AG08396 (cell line): ENCODE data around the gene SLITRK5.

Source experiments
- DNase-seq: peaks from one replicate; pipeline ENCODE4 v3.0.0; 2012; ENCODE audit warnings: low spot score, mixed read lengths

Gene SLITRK5, protein sequence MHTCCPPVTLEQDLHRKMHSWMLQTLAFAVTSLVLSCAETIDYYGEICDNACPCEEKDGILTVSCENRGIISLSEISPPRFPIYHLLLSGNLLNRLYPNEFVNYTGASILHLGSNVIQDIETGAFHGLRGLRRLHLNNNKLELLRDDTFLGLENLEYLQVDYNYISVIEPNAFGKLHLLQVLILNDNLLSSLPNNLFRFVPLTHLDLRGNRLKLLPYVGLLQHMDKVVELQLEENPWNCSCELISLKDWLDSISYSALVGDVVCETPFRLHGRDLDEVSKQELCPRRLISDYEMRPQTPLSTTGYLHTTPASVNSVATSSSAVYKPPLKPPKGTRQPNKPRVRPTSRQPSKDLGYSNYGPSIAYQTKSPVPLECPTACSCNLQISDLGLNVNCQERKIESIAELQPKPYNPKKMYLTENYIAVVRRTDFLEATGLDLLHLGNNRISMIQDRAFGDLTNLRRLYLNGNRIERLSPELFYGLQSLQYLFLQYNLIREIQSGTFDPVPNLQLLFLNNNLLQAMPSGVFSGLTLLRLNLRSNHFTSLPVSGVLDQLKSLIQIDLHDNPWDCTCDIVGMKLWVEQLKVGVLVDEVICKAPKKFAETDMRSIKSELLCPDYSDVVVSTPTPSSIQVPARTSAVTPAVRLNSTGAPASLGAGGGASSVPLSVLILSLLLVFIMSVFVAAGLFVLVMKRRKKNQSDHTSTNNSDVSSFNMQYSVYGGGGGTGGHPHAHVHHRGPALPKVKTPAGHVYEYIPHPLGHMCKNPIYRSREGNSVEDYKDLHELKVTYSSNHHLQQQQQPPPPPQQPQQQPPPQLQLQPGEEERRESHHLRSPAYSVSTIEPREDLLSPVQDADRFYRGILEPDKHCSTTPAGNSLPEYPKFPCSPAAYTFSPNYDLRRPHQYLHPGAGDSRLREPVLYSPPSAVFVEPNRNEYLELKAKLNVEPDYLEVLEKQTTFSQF

DNA sequence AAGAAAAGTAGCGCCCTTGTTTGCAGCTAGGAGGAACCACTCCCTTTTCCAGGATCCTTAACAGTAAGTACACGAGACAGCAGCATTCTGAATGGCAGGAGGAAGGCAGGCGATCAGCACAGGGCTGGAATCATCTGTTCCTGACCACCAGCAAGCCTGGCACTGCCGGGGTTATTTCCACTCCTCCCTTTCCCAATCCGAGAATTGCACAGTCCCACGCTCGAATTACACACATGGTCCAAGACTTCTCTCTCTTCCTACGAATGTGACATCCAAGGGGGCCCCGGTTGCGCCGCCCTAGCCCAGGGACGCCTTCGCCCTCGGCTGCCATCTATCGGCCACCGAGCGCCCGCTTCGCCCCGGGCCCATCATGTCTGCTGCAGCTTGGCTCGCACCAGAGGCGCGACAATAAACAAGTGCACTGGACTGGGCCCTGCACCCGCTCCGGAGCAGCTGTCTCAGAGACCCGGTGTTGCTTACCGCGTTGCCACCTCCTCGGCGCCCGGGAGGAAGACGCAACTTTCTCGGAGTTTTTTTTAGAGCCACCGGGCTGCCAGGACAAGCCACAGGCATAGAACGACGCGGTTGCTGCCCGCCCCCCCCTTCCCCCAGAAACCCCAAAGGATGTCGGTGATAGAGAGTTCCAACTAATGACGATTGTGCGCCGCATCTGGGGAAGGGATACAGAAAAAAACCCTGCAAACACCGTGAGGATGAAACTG, at the start of gene SLITRK5:
TSS of gene SLITRK5 (plus strand) at position 341 of the 722 bp plus-strand sequence. CDS start 4,018 bp downstream, outside the sequence.
- peak; percentile 79 for DNase-seq

DNA sequence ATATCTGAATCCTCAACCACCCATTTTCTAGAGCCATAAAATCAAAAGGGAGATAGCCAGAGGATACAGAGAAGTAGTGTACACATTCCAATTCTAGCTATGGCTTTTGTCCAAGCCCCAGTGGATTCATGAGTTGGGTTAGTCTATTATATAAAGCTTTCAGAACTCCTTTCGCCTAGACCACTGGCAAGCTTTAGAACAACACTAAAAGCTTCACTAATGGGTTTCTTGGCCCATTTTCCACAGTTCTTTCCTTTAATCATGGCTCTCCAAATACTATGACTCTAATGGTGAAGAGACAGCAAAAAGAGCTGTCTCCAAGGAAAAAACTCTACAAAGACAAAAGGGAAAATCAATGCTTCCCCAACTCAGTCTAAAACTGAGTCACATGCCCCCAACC, 48.2 kb upstream of the SLITRK5 start:
- DNase-seq = no peak

DNA sequence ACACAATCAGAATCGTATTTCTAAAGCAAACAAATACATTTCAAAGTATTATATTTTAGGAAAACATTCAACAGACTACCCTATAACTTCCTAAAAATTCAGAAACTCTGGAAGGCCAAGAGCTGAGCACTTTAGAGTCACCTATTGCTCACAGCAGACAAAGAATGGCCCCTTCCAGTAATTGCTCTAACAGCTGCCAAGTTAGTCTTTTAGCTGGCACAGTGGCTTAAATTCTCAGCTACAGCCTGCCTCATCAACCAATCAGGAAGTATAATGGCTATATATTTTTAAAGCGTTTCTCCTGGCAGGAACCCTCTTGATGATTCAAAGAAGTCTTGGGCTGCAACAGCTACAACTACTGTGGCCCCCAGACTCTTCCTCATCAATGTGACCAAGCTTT, 14.9 kb upstream of the SLITRK5 start:
- no peak for DNase-seq

DNA sequence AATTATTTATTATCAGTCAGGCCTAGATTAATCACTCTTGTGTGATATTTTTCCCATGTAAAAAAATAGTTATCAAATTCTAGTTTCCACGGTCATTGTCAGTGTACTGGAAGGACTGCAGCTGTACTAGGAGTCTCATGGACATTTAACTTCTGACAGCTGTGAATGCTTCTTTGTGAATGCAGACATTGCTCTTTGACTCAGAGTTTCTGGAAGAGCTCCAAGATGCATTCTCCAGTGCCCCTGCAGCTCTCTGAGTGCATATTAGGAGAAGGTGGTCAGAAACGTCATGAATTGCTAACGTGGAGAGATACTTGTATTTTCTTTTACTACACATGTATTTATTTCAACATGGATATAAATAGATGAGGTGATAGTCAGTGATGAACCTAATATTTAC, 9.7 kb upstream of the SLITRK5 start:
- DNase-seq = no peak

DNA sequence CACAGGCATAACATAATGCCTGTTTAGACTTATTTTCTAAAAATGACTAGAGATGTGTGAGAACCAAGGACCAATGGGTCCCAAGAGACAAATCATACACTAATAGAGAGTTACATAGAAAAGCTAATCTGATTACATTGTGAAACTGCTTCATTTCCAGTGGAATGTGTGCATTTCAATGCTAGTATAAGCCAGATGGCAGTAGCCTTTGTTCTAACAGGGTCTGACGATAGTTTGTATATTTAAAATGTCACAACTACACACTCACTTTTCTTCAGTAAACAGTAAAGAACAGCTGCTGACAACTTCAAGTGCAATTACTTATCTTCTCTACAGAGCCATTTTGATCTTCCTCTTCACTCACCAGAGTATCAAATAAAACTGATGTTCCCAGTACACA, 4.3 kb upstream of the SLITRK5 start:
- DNase-seq = no peak

DNA sequence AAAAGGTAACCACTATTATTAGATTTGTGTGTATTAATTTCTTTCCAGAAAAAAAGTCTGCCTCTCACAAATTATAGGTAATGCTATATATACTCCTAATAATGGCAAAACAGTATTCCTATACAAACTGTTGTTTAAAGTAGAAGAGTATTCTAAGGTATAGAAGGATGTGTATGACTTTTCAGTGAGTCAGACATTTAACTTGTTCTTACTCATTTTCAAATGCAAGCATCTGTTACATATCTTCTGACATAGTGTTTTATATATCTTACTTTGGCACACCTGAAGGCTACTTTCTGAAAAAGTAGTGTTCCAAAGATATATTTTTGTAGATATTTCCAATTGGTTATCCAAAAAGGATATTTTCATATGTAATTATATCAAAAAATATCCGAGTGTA, 3.5 kb upstream of the SLITRK5 start:
- DNase-seq = no peak

DNA sequence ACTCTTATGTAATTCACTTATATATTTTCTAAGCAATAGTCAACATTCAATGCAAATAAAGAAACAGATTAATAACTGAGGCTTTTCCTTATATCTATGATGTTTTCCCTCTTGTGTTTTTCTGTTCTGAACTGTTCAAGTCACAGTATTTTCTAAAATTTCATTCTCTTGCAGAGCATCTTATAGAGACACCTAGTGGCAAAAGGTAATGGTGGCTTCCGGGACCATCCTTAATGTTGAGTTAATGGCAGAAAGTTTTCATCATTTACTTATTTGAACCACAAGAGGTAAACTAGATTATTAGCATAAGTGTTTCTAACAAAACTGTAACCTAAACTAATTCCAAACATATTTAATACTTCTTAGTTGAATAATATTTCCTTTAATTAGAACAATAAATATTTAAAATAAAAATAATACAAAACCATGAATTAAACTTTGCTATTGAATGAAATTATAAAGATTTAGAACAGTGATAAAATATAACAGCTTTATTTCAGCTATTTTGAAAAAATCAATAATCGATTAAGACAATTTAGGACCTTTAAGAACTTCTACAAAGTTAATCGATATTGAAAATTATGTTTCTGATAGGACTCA, 1.7 kb upstream of the SLITRK5 start:
- DNase-seq = peak; percentile 2

DNA sequence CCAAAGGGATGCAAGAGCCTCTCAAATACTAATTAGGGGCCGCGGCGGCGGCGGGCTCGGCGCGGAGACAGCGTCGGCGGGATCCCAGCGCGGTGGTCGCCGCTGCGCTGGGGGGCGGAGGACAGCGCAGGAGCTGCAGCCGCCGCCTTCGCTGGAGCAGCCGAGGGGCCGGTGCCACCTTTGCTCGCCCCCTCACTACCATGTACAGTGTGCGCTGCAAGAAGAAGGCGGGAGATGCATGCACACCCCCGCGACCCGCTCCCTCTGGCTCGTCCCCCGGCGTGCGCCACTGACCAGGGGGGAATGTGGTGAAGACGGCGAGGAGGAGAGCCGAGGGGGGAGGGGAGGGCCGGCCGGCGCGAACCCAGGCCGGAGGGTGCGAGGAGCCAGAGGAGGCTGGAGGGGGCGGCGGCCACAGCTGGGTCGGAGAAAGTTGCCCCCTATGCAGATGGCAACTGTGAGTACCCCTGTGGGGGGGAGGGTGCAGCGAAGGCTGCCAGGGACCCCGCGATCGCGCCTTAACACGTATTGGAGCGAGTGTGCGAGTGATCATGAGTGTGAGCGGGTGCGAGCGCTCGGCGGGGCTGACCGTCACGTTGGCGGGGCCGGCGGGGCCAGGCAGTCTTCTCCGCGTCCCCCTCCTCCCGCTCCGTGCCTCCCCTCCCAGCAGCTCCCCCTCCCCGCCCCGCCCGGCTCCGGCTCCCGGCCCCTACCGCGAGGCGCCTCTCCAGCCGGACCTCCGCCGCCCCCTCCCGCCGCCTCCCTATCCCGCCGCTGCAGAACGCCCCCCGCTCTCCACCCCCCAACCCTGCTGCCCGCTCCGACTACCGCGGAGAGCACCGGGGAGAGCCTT, 808 bp downstream of the SLITRK5 start:
- peak; percentile 5 for DNase-seq

DNA sequence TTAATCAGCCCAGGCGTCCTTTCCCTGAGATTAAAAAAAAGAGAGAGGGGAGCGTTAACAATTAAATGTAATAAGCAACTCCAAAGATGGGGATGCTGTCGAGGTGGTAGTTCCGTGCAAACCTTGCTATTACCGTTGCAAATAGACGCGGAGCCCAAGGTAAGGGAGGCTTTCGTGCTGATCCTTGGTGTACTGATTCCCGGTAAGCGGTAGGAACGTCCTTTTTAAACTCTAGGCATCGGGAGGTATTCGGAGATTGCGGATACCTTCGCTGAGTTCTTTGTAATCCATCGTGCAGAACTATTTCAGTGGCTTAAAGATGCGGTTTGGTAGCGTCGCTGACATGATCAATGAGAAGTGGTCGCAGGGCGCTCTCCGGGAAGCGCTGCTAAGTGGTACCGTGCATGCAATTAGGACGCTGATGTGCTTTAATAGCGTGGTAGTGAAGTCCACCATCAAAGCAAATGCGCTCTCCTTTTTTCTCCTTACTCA, 3.1 kb downstream of the SLITRK5 start:
- DNase-seq = no peak

DNA sequence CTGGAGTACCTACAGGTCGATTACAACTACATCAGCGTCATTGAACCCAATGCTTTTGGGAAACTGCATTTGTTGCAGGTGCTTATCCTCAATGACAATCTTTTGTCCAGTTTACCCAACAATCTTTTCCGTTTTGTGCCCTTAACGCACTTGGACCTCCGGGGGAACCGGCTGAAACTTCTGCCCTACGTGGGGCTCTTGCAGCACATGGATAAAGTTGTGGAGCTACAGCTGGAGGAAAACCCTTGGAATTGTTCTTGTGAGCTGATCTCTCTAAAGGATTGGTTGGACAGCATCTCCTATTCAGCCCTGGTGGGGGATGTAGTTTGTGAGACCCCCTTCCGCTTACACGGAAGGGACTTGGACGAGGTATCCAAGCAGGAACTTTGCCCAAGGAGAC, 4.7 kb downstream of the SLITRK5 start:
- no peak for DNase-seq

DNA sequence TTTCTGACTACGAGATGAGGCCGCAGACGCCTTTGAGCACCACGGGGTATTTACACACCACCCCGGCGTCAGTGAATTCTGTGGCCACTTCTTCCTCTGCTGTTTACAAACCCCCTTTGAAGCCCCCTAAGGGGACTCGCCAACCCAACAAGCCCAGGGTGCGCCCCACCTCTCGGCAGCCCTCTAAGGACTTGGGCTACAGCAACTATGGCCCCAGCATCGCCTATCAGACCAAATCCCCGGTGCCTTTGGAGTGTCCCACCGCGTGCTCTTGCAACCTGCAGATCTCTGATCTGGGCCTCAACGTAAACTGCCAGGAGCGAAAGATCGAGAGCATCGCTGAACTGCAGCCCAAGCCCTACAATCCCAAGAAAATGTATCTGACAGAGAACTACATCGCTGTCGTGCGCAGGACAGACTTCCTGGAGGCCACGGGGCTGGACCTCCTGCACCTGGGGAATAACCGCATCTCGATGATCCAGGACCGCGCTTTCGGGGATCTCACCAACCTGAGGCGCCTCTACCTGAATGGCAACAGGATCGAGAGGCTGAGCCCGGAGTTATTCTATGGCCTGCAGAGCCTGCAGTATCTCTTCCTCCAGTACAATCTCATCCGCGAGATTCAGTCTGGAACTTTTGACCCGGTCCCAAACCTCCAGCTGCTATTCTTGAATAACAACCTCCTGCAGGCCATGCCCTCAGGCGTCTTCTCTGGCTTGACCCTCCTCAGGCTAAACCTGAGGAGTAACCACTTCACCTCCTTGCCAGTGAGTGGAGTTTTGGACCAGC, 5.3 kb downstream of the SLITRK5 start:
- DNase-seq = peak; percentile 1

DNA sequence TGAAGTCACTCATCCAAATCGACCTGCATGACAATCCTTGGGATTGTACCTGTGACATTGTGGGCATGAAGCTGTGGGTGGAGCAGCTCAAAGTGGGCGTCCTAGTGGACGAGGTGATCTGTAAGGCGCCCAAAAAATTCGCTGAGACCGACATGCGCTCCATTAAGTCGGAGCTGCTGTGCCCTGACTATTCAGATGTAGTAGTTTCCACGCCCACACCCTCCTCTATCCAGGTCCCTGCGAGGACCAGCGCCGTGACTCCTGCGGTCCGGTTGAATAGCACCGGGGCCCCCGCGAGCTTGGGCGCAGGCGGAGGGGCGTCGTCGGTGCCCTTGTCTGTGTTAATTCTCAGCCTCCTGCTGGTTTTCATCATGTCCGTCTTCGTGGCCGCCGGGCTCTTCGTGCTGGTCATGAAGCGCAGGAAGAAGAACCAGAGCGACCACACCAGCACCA, 5.9 kb downstream of the SLITRK5 start:
- DNase-seq = no peak

DNA sequence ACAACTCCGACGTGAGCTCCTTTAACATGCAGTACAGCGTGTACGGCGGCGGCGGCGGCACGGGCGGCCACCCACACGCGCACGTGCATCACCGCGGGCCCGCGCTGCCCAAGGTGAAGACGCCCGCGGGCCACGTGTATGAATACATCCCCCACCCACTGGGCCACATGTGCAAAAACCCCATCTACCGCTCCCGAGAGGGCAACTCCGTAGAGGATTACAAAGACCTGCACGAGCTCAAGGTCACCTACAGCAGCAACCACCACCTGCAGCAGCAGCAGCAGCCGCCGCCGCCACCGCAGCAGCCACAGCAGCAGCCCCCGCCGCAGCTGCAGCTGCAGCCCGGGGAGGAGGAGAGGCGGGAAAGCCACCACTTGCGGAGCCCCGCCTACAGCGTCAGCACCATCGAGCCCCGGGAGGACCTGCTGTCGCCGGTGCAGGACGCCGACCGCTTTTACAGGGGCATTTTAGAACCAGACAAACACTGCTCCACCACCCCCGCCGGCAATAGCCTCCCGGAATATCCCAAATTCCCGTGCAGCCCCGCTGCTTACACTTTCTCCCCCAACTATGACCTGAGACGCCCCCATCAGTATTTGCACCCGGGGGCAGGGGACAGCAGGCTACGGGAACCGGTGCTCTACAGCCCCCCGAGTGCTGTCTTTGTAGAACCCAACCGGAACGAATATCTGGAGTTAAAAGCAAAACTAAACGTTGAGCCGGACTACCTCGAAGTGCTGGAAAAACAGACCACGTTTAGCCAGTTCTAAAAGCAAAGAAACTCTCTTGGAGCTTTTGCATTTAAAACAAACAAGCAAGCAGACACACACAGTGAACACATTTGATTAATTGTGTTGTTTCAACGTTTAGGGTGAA, 6.6 kb downstream of the SLITRK5 start:
- no peak for DNase-seq

DNA sequence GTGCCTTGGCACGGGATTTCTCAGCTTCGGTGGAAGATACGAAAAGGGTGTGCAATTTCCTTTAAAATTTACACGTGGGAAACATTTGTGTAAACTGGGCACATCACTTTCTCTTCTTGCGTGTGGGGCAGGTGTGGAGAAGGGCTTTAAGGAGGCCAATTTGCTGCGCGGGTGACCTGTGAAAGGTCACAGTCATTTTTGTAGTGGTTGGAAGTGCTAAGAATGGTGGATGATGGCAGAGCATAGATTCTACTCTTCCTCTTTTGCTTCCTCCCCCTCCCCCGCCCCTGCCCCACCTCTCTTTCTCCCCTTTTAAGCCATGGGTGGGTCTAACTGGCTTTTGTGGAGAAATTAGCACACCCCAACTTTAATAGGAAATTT, 7.2 kb downstream of the SLITRK5 start:
- no peak for DNase-seq

DNA sequence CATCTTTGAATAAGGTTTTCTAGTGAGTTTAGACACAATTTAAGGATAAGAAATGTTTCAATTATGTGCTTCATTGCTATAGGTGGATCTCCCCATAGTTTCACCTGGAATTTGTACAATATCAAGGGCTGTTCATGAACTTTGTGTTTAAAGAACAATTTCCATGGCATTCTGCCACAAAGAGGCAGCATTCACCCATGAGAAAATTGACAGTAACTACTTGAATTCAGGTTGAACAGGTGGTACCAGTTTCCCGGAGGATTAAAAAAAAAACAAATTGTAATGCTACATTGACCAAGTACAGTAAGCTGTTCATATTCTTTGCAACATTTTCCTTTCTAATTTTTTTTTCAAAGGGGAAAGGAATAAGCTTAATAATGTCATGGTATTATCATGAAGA, 9.1 kb downstream of the SLITRK5 start:
- DNase-seq = no peak

DNA sequence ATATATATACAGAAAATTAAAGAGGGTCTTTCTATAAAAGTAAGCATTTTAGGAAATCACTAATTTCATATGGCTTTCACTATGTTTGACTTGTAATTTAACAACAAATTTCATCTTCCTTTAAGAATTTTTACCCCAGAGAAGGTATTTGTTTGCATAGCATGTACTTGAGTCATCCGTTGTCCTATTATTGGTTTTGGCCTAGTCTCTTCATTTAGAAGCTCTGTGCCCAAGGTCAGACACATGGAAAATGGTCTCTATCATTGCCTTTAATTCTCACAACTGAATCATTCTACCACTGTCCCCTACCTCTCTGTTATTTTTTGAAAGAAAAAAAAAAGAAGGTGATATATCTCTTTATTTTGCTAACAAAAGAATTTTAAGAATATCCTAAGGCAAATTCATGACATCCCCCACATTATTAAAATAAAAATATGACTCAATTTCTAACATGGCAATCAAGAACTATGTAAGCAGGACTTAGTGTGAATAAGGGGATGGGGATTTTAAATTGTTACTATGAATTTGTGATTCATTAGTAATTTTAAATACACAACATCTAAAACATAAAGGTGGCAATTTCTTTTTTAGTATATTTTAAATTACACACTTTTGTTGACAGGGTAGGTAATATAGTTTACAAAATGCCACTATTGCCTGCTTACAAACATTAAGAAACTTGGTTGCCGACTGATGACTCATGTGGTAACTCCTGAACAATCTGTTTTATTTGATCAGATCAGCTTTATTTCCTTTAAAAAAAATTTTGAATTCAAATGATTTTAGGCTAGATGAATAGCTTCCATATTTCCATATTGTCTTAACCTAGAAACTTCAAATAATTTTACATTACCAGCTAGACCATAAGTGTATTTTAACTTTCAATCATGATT, 13.9 kb downstream of the SLITRK5 start:
- no peak for DNase-seq

DNA sequence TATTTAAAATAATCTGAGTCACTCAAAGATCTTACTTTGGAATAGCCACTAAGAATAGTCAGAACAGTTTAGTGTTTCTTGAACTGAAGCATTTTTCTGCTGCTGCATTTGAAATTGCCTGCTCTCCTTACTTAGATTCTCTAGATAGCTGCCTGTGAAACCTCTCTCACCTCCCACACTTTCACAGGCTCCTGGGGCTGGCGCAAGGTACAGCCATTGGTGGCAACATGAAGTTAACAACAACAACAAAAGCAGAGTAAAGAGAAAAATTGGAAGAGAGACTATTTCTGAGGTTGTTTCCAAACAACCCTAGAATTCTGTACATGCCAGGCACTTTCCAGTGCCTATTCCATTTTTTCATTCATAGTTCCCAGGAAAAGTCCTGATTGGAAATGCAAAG, 25.3 kb downstream of the SLITRK5 start:
- no peak for DNase-seq

DNA sequence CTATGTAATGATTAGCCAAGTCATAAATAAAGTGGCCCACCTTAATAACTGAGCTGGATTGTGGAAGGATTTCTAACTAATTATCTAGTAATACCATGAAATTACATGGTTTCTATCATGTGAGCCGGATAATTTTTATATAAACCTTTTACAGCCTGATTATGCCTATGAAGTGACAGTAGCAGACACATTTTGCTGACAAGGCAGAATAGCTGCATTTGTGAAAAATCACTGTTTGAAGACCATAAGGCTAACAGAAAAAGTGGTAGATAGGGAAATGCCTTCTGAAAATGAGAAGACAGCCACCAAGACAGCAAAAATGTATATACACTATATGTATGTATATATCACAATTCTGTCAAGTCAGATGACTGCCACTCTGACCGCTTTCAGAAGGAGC, 27.1 kb downstream of the SLITRK5 start:
- no peak for DNase-seq
